Loucy (cell line): ENCODE measurements around the gene TRPM6.

Source experiments
- CTCF ChIP-seq: fragments of 200-600 bp; sonication (generic); conservative IDR thresholded peaks from 2 replicates; pipeline ENCODE4 v1.5.1; 2014; ENCODE audit warnings: mild to moderate bottlenecking, antibody characterized with exemption, low read length
- EZH2phosphoT487 ChIP-seq: fragments of 200-600 bp; IDR thresholded peaks from 2 replicates; pipeline ENCODE4 v1.6.1; 2018; ENCODE audit warnings: antibody characterized with exemption, mild to moderate bottlenecking, moderate library complexity, borderline replicate concordance

- no peak for TF ChIP-seq CTCF
- no peak for TF ChIP-seq EZH2phosphoT487
These were observed 255 bp upstream of the TRPM6 start for GRCh38 chr9:74887981-74888370.
